OCI-LY3 (cell line): Measurements from ENCODE around the gene OPN5.
A peak's percentile ranks its signal among the peaks of the same experiment; 100 is the strongest.

ENCODE experiments used
- CTCF ChIP-seq: fragments of 200-600, 300-600 bp; sonication (generic); IDR thresholded peaks from 2 replicates; pipeline ENCODE4 v1.5.1; 2014; ENCODE audit warnings: antibody characterized with exemption, low read length, low read depth
- EZH2phosphoT487 ChIP-seq: fragments of 200-600 bp; shearing (Covaris generic); IDR thresholded peaks from 2 replicates; pipeline ENCODE4 v1.6.1; 2018; ENCODE audit warnings: antibody characterized with exemption, mixed run types, low read depth

- peak; percentile 95 for TF ChIP-seq CTCF
- no peak for TF ChIP-seq EZH2phosphoT487
These were observed 1.1 kb upstream of the OPN5 start for GRCh38 chr6:47780510-47781356.
